HCT116 (cell line): ENCODE measurements around the gene PPP1R16B. TPM values are rescaled to one million over a fixed set of nuclear protein-coding genes. Genes with fewer than 3 reads are reported as not detected.

Experiments used
- ATAC-seq: fragments of 200-7000 bp; cut with Tn5 transposase; 2 replicates; pipeline ENCODE4 v1.9.1; 2020; ENCODE audit warnings: mild to moderate bottlenecking, moderate library complexity
- BruUV-seq: library from RNA; stranded (reverse); fragments of 400-500 nt; replicated peaks from 2 replicates; lab custom pipeline; 2021; lab: Mats Ljungman, UMichigan
- CTCF ChIA-PET: fragments of 300-600 bp; sonication (Branson Sonifier 250); formaldehyde crosslinking; loops from one replicate; lab custom pipeline; 2021; ENCODE audit warnings: antibody characterized with exemption; lab: Charles Lee
- POLR2A ChIA-PET: fragments of 300-600, 350-600 bp; sonication (Branson Sonifier 250); formaldehyde crosslinking; loops from one replicate; lab custom pipeline; 2021; ENCODE audit warnings: antibody characterized with exemption; lab: Charles Lee
- RAD21 ChIA-PET, 2 experiments: fragments of 300-600 bp; sonication (Branson Sonifier 250); formaldehyde crosslinking; loops; one replicate each; lab custom pipeline; 2023; ENCODE audit warnings: low total read pairs in 2 of 2; ENCODE audit not compliant: uncharacterized antibody in 2 of 2, unreplicated experiment in 2 of 2, low non-redundant PET in 1 of 2; lab: Charles Lee
- DNase-seq: peaks from one replicate; pipeline ENCODE4 v3.0.0-alpha.2; 2010; ENCODE audit warnings: low read depth, low spot score
- H2AFZ ChIP-seq: fragments of 200-600 bp; shearing (Covaris generic), sonication (generic); 2 replicates; pipeline ENCODE4 v1.6.1; 2017; ENCODE audit warnings: low read depth, mixed run types, mixed read lengths, antibody characterized with exemption, low read length; ENCODE audit not compliant: poor library complexity, severe bottlenecking
- H3K27ac ChIP-seq: 2 replicates; pipeline ENCODE4 v1.5.1; 2012; ENCODE audit warnings: low read depth, low read length
- H3K27me3 ChIP-seq: fragments of 200-600 bp; sonication (generic); 2 replicates; pipeline ENCODE4 v1.6.1; 2016; ENCODE audit warnings: mixed run types, low read length, mixed read lengths; ENCODE audit not compliant: insufficient read depth
- H3K36me3 ChIP-seq, 2 experiments: fragments of 200-500 bp in 1 of 2; fragments of 200-600 bp in 1 of 2; sonication (Bioruptor generic) in 1 of 2; sonication (generic) in 1 of 2; 2 replicates each; pipeline versions ENCODE4 v1.5.1 to v1.6.1; 2014 to 2016; ENCODE audit warnings: low read length in 2 of 2, inconsistent platforms in 1 of 2, mixed read lengths in 1 of 2, mixed run types in 1 of 2; ENCODE audit not compliant: insufficient read depth in 2 of 2, control insufficient read depth in 1 of 2
- H3K4me1 ChIP-seq, 2 experiments: fragments of 200-600 bp in 1 of 2; sonication (generic) in 1 of 2; 2 replicates each; pipeline versions ENCODE4 v1.5.1 to v1.6.1; 2012 to 2017; ENCODE audit warnings: low read length in 2 of 2, inconsistent platforms in 1 of 2, mild to moderate bottlenecking in 1 of 2, mixed read lengths in 1 of 2, mixed run types in 1 of 2, moderate library complexity in 1 of 2; ENCODE audit not compliant: insufficient read depth in 2 of 2, control insufficient read depth in 1 of 2
- H3K4me2 ChIP-seq: fragments of 200-600 bp; sonication (generic); 2 replicates; pipeline ENCODE4 v1.6.1; 2017; ENCODE audit warnings: mixed run types, low read length, mixed read lengths
- H3K4me3 ChIP-seq, 2 experiments: fragments of 200-600 bp in 1 of 2; sonication (generic) in 1 of 2; replicated peaks in 1 of 2; 2 replicates each; pipeline ENCODE4 v1.5.1; 2011 to 2016; ENCODE audit warnings: low read length in 2 of 2, control low read depth in 1 of 2, low read depth in 1 of 2, mild to moderate bottlenecking in 1 of 2, mixed read lengths in 1 of 2, mixed run types in 1 of 2
- H3K79me2 ChIP-seq: fragments of 200-600 bp; sonication (generic); 2 replicates; pipeline ENCODE4 v1.6.1; 2017; ENCODE audit warnings: mild to moderate bottlenecking, mixed run types, low read length, moderate library complexity, mixed read lengths; ENCODE audit not compliant: insufficient read depth
- H3K9ac ChIP-seq: fragments of 200-600 bp; sonication (generic); 2 replicates; pipeline ENCODE4 v1.6.1; 2016; ENCODE audit warnings: low read length, mixed read lengths
- H3K9me2 ChIP-seq: fragments of 200-600 bp; sonication (generic), shearing (Covaris generic); 2 replicates; pipeline ENCODE4 v1.6.1; 2017; ENCODE audit warnings: mixed run types, mild to moderate bottlenecking, moderate library complexity; ENCODE audit not compliant: insufficient read depth
- H3K9me3 ChIP-seq, 2 experiments: fragments of 200-500 bp in 1 of 2; fragments of 200-600 bp in 1 of 2; sonication (Bioruptor generic) in 1 of 2; sonication (generic) in 1 of 2; 2 replicates each; pipeline ENCODE4 v1.6.1; 2014 to 2017; ENCODE audit warnings: low read length in 2 of 2, mixed read lengths in 2 of 2, inconsistent platforms in 1 of 2, low read depth in 1 of 2, mild to moderate bottlenecking in 1 of 2, mixed run types in 1 of 2, moderate library complexity in 1 of 2; ENCODE audit not compliant: control insufficient read depth in 1 of 2, insufficient read depth in 1 of 2
- H4K20me1 ChIP-seq: fragments of 200-600 bp; sonication (generic), shearing (Covaris generic); 2 replicates; pipeline ENCODE4 v1.6.1; 2017; ENCODE audit warnings: mixed run types, mild to moderate bottlenecking, moderate library complexity; ENCODE audit not compliant: insufficient read depth
- CBX3 ChIP-seq: IDR thresholded peaks from 2 replicates; pipeline ENCODE4 v1.6.1; 2012; ENCODE audit warnings: low read depth
- ELF1 ChIP-seq: IDR thresholded peaks from 2 replicates; pipeline ENCODE4 v1.6.1; 2012; ENCODE audit warnings: low read depth, borderline replicate concordance
- EZH2phosphoT487 ChIP-seq: fragments of 200-600 bp; IDR thresholded peaks from 2 replicates; pipeline ENCODE4 v1.6.1; 2018; ENCODE audit warnings: antibody characterized with exemption, borderline replicate concordance
- JUND ChIP-seq: IDR thresholded peaks from 2 replicates; pipeline ENCODE4 v1.6.1; 2012
- POLR2A ChIP-seq: IDR thresholded peaks from 2 replicates; pipeline ENCODE4 v1.7.0; 2011; ENCODE audit warnings: borderline replicate concordance; ENCODE audit not compliant: insufficient read depth, insufficient read length; ENCODE audit errors: extremely low read depth
- POLR2AphosphoS5 ChIP-seq: IDR thresholded peaks from 2 replicates; pipeline ENCODE4 v1.6.1; 2011; ENCODE audit warnings: mild to moderate bottlenecking, low read depth, low read length, moderate library complexity
- RAD21 ChIP-seq: IDR thresholded peaks from 2 replicates; pipeline ENCODE4 v1.6.1; 2012; ENCODE audit warnings: low read depth, mild to moderate bottlenecking
- SIN3A ChIP-seq: IDR thresholded peaks from 2 replicates; pipeline ENCODE4 v1.6.1; 2012; ENCODE audit warnings: low read depth
- SRF ChIP-seq: IDR thresholded peaks from 2 replicates; pipeline ENCODE4 v1.6.1; 2012; ENCODE audit warnings: low read depth
- TCF7L2 ChIP-seq: IDR thresholded peaks from 2 replicates; pipeline ENCODE4 v1.7.0; 2011; ENCODE audit warnings: borderline replicate concordance, inconsistent platforms; ENCODE audit not compliant: insufficient read depth, insufficient read length; ENCODE audit errors: extremely low read depth
- ZBTB33 ChIP-seq: IDR thresholded peaks from 2 replicates; pipeline ENCODE4 v1.6.1; 2011; ENCODE audit warnings: mild to moderate bottlenecking, low read length, moderate library complexity; ENCODE audit not compliant: insufficient replicate concordance; ENCODE audit errors: extremely low read depth
- ZNF274 ChIP-seq: fragments of 200-500 bp; sonication (Bioruptor generic); IDR thresholded peaks from 2 replicates; pipeline ENCODE4 v1.6.1; 2014; ENCODE audit warnings: mild to moderate bottlenecking, low read depth, low read length, inconsistent platforms
- intact Hi-C: fragments of 100-400 bp; cut with micrococcal nuclease; formaldehyde crosslinking; loops from 2 replicates; pipeline ENCODE4 v1.10.0; 2022
- total RNA-seq: library from RNA; stranded (reverse); gene quantifications from one replicate; pipeline ENCODE4 v1.2.1, GENCODE V29; 2021; ENCODE audit not compliant: unreplicated experiment
- TF ChIP-seq, protein P1 (sequence below): IDR thresholded peaks from 2 replicates; pipeline ENCODE4 v1.6.1; 2012

Gene PPP1R16B
- total RNA-seq, 1 experiment from 2014 or later = 0.52 TPM

GRCh38 chr20:38804221-38804620, 1.3 kb upstream of the PPP1R16B start:
- BruUV-seq = no TSS peak
- no peak overlapping the region for H3K4me2 ChIP-seq

More at GRCh38 chr20:38804221-38804620, 1.3 kb upstream of the PPP1R16B start:
- no peak overlapping the region for H3K4me3 ChIP-seq
- intact Hi-C loops = no loop called here
- no peak for DNase-seq
- no peaks in the 10 kb centered on the region for H3K79me2 ChIP-seq
- ATAC-seq = no peak
- no peaks in the 10 kb centered on the region for H4K20me1 ChIP-seq
- TF ChIP-seq ELF1 = no peak
- TF ChIP-seq ZNF274 = no peak
- TF ChIP-seq RAD21 = no peak
- TF ChIP-seq SRF = no peak
- no peak for TF ChIP-seq POLR2AphosphoS5
- no peak for TF ChIP-seq CBX3
- no peak for TF ChIP-seq SIN3A
- no peak for TF ChIP-seq TCF7L2
- TF ChIP-seq ZBTB33 = no peak
- TF ChIP-seq EZH2phosphoT487 = no peak
- TF ChIP-seq, protein P1, sequence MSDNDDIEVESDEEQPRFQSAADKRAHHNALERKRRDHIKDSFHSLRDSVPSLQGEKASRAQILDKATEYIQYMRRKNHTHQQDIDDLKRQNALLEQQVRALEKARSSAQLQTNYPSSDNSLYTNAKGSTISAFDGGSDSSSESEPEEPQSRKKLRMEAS = no peak
- TF ChIP-seq POLR2A = no peak
- TF ChIP-seq JUND = no peak
- POLR2A ChIA-PET = no interaction called here
- CTCF ChIA-PET = no interaction called here
- RAD21 ChIA-PET = no interaction called here
- no peaks in the 10 kb centered on the region for H3K27me3 ChIP-seq
- H3K36me3 ChIP-seq = no peaks in the 10 kb centered on the region
- no peaks in the 10 kb centered on the region for H3K9me3 ChIP-seq
- H3K9ac ChIP-seq = no peak overlapping the region
- H3K27ac ChIP-seq = no peak overlapping the region
- no peaks in the 10 kb centered on the region for H3K9me2 ChIP-seq
- no peak overlapping the region for H2AFZ ChIP-seq
- H3K4me1 ChIP-seq = no peaks in the 10 kb centered on the region
